ENCODE measurements around the gene ZFYVE19. TPM values are rescaled to one million over a fixed set of nuclear protein-coding genes. Genes with fewer than 3 reads are reported as not detected.

The ZFYVE19 gene
- total and polyA plus RNA-seq, 2 of the 13 experiments (the other 11 are each of a cell fraction or from before 2014, with no cell fraction given), result 23.3 to 44.0 TPM

- TF ChIP-seq AKAP8 (CRISPR knock-in tag; IDR thresholded peaks at IDR 0.05) (no peak), DNMT1 (CRISPR knock-in tag; IDR thresholded peaks at IDR 0.05) (no peak), ZNF138 (CRISPR knock-in tag; IDR thresholded peaks at IDR 0.05; ENCODE audit: low read depth) (no peak), ATF5 (CRISPR knock-in tag; IDR thresholded peaks at IDR 0.05; ENCODE audit: low read depth) (peak; percentile 65; the same call in 1 of the 2 replicates), PHF21A (CRISPR knock-in tag; IDR thresholded peaks at IDR 0.05) (peak; percentile 82), HDAC1 (CRISPR knock-in tag; IDR thresholded peaks at IDR 0.05) (peak; percentile 75), ZNF761 (CRISPR knock-in tag; conservative IDR thresholded peaks at IDR 0.05) (peak; percentile 47; the same call in 1 of the 2 replicates), NR2F2 (IDR thresholded peaks at IDR 0.05; ENCODE audit: borderline replicate concordance, low read depth) (no peak), ZNF18 (CRISPR knock-in tag; IDR thresholded peaks at IDR 0.05; ENCODE audit: insufficient replicate concordance) (peak; percentile 81), JUN (CRISPR knock-in tag; IDR thresholded peaks at IDR 0.05) (0 out of 2 replicates have a peak, but pooled peaks have one; percentile 15), HNRNPH1 (optimal IDR thresholded peaks at IDR 0.05; ENCODE audit: low read depth, low read length) (peak; percentile 35), ZSCAN21 (CRISPR knock-in tag; IDR thresholded peaks at IDR 0.05; ENCODE audit: borderline replicate concordance) (peak; percentile 33; the same call in 1 of the 2 replicates), ZBTB21 (CRISPR knock-in tag; IDR thresholded peaks at IDR 0.05) (no peak), ZNF746 (CRISPR knock-in tag; IDR thresholded peaks at IDR 0.05) (no peak), ISL2 (CRISPR knock-in tag; IDR thresholded peaks at IDR 0.05) (no peak), NFKB2 (CRISPR knock-in tag; IDR thresholded peaks at IDR 0.05; ENCODE audit: borderline replicate concordance) (peak; percentile 45; the same call in 1 of the 2 replicates), ATF1 (CRISPR knock-in tag; IDR thresholded peaks at IDR 0.05) (peak; percentile 86), ZNF407 (CRISPR knock-in tag; IDR thresholded peaks at IDR 0.05; ENCODE audit: not compliant biosample characterization) (peak; percentile 61)
Measured at GRCh38 chr15:40807028-40807887, at the start of gene ZFYVE19, which contains the start of gene DNAJC17 (continued).

All from HepG2 (cell line).